ENCODE data around the gene PAXIP1. TPM values are rescaled to one million over a fixed set of nuclear protein-coding genes. Genes with fewer than 3 reads are reported as not detected.

PAXIP1 gene
- total RNA-seq, 4 donors from 2014 or later: 9.0 to 10.3 (median 9.8) TPM

GRCh38 chr7:154902600-154903082 is 100.3 kb downstream of the PAXIP1 start:
- no peaks in the 10 kb centered on the region for H3K36me3 ChIP-seq
- H3K27ac ChIP-seq: no peak overlapping the region
- H3K9me3 ChIP-seq: peaks cover 0 to 16% (median 0%) of the 10 kb centered on the region in 4 donors
- H3K27me3 ChIP-seq: no peaks in the 10 kb centered on the region
- 62 to 68% methylated on average over 6 of the region's 6 CpGs for WGBS, 2 donors
- H3K4me3 ChIP-seq: no peak overlapping the region
- no peak for TF ChIP-seq EP300 (IDR thresholded peaks at IDR 0.05)
- no peak for TF ChIP-seq CTCF (IDR thresholded peaks at IDR 0.05)
- TF ChIP-seq POLR2A (IDR thresholded peaks at IDR 0.05): no peak
- H3K4me1 ChIP-seq: no peaks in the 10 kb centered on the region
- DNase-seq (ENCODE audit: low spot score in 2 of 2): no peak

- no peaks in the 10 kb centered on the region for H3K27me3 ChIP-seq
- no peaks in the 10 kb centered on the region for H3K36me3 ChIP-seq
- no peak overlapping the region for H3K4me3 ChIP-seq
- H3K9me3 ChIP-seq: peaks cover 0 to 2% (median 0%) of the 10 kb centered on the region in 4 donors
- DNase-seq (ENCODE audit: low spot score in 2 of 2): no peak
- 55 to 85% methylated on average over 5 of the region's 5 CpGs for WGBS, 2 donors
- H3K27ac ChIP-seq: no peak overlapping the region
- TF ChIP-seq CTCF (IDR thresholded peaks at IDR 0.05): no peak
- TF ChIP-seq EP300 (IDR thresholded peaks at IDR 0.05): no peak
- TF ChIP-seq POLR2A (IDR thresholded peaks at IDR 0.05): no peak
- H3K4me1 ChIP-seq: no peaks in the 10 kb centered on the region
Observed at GRCh38 chr7:154899862-154900261, 103.1 kb downstream of the PAXIP1 start.

GRCh38 chr7:154898973-154899855 is 103.7 kb downstream of the PAXIP1 start:
- 85% methylated on average over 22 to 23 of the region's 24 CpGs for WGBS, 2 donors
- H3K4me1 ChIP-seq: no peaks in the 10 kb centered on the region
- no peak overlapping the region for H3K4me3 ChIP-seq
- H3K27me3 ChIP-seq: no peaks in the 10 kb centered on the region
- DNase-seq (ENCODE audit: low spot score in 2 of 2): no peak
- H3K27ac ChIP-seq: no peak overlapping the region
- TF ChIP-seq POLR2A (IDR thresholded peaks at IDR 0.05) (no peak), EP300 (IDR thresholded peaks at IDR 0.05) (no peak), CTCF (IDR thresholded peaks at IDR 0.05) (no peak)
- H3K9me3 ChIP-seq: peaks cover 0 to 2% (median 0%) of the 10 kb centered on the region in 4 donors
- no peaks in the 10 kb centered on the region for H3K36me3 ChIP-seq

GRCh38 chr7:154896076-154896475 is 106.8 kb downstream of the PAXIP1 start:
- TF ChIP-seq POLR2A (IDR thresholded peaks at IDR 0.05) (no peak), EP300 (IDR thresholded peaks at IDR 0.05) (no peak), CTCF (IDR thresholded peaks at IDR 0.05) (no peak)
- no peaks in the 10 kb centered on the region for H3K27me3 ChIP-seq
- H3K9me3 ChIP-seq: no peaks in the 10 kb centered on the region
- no peak overlapping the region for H3K4me3 ChIP-seq
- no peak overlapping the region for H3K27ac ChIP-seq
- DNase-seq (ENCODE audit: low spot score in 2 of 2): no peak
- WGBS, 2 donors: 85 to 89% methylated on average over 11 of the region's 11 CpGs
- H3K36me3 ChIP-seq: no peaks in the 10 kb centered on the region
- no peaks in the 10 kb centered on the region for H3K4me1 ChIP-seq

Other genes with a start within 250 kb of the PAXIP1 start
- gene HTR5A, start 67.2 kb upstream of the PAXIP1 start, total RNA-seq: not detected

All from tibial nerve (tissue), 4 donors.